HT-29 (cell line): ENCODE measurements around the gene CAPN11. TPM values are rescaled to one million over a fixed set of nuclear protein-coding genes. Genes with fewer than 3 reads are reported as not detected.
"Not testable (repeated sequence)": the region's sequence is repeated elsewhere in the genome, so short reads cannot be mapped to it uniquely, and the experiment has no call there.

ENCODE experiments used
- DNase-seq: peaks from one replicate; pipeline ENCODE4 v3.0.0-alpha.2; 2015; ENCODE audit warnings: low spot score
- total RNA-seq: library from RNA; depleted of rRNA; stranded (reverse); fragments of >200 nt; shearing (Covaris generic); gene quantifications from 2 replicates; pipeline ENCODE4 v1.2.3, GENCODE V29; 2014

Gene CAPN11
- total RNA-seq, 1 experiment from 2014 or later, result not detected

GRCh38 chr6:44180886-44181285 lies 22.3 kb downstream of the CAPN11 start:
- no peak for DNase-seq

- DNase-seq, result not testable (repeated sequence)
Measured at GRCh38 chr6:44181784-44182183, 23.2 kb downstream of the CAPN11 start.

- DNase-seq, result no peak
Measured at GRCh38 chr6:44182911-44183390, 24.3 kb downstream of the CAPN11 start.

DNA sequence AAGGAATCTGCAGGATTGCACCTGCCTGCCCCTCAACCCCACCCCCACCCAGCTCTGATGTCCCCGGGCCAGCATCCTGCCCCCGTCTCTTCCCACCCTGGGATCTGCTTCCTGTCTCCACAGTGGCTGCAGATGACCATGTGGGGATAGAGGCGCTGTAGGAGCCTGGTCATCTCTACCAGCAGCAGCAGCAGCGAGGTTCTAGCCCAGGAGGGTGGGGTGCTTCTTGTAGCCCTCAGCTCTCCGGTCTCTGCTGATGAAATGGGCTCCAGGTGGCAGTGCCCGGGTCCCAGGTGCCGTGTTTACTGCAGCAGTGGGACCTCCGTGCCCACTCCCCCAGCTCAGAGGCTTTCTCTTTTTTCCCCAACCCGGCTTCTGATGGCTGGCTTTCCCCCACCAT lies 25.2 kb downstream of the CAPN11 start:
- no peak for DNase-seq

DNA sequence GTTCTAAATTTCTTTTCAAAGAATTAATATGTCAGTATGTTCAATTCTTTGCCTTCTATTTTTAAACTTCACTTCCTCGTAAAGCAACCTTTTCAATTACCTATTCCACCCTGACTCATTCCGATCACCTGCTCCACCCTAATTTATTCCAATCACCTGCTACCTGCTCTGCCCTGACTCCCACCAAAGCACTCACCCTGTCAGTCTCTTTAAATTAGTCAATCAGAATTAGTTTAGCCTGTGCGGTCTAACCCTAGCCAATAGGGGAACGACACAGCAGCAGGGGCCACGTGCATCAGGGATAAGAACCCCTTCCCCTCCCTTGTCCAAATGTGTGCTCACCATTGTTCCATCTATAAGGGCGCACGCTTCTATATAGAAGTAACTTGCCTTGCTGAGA lies 26.7 kb downstream of the CAPN11 start:
- DNase-seq, result not testable (repeated sequence)

GRCh38 chr6:44185953-44186634 lies 27.5 kb downstream of the CAPN11 start:
- no peak for DNase-seq

GRCh38 chr6:44186635-44187025 lies 28.0 kb downstream of the CAPN11 start:
- no peak for DNase-seq

DNA sequence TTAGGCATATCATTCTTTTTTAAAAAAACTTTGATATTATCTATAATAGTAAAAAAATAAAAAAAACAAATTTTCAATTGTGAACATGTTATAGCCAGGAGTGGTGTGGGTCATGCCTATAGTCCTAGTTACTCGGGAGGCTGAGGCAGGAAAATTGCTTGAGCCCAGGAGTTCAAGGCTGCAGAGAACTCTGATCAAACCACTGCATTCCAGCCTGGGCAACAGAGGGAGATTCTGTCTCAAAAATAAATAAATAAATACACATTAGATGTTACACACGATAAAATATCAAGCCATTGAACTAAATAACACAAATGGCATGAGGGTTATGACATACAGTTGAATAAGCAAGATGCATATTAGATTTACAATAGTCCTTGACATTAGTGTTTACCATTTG lies 30.2 kb downstream of the CAPN11 start:
- DNase-seq, result no peak

- DNase-seq, result no peak
Measured at GRCh38 chr6:44189257-44189656, 30.6 kb downstream of the CAPN11 start.

GRCh38 chr6:44190715-44191114 lies 32.1 kb downstream of the CAPN11 start:
- DNase-seq, result no peak

DNA sequence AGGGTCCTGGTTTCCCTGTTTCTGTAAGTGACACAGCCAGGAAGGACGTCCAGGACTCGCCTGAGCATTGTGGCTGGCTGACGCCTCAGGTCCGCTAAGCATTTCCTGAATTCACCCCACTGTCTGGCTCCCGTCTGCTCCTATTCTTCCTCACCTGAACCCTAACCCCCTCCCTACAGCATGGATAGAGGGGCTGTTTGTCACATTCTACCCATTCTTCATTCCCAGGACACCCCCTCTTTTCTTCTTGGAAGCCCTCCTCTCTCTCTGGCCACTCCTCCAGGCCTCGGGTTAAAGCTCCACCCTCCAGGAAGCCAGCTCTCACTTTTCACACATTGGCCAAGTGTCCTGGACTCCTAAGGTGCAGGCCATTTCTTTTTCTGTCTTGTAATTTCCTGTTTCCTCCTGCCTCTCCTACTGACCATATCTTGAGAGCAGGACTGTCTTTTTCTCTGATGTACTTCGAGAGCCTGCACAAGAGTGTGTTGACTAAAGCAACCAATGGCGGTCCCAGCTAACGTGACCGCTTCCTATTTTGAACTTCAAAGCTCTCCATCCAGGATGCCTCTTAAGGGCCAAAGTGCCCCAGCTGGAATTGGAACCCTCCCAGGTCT lies 33.9 kb downstream of the CAPN11 start:
- DNase-seq, result peak; percentile 30

GRCh38 chr6:44193307-44193910 lies 34.8 kb downstream of the CAPN11 start:
- no peak for DNase-seq

DNA sequence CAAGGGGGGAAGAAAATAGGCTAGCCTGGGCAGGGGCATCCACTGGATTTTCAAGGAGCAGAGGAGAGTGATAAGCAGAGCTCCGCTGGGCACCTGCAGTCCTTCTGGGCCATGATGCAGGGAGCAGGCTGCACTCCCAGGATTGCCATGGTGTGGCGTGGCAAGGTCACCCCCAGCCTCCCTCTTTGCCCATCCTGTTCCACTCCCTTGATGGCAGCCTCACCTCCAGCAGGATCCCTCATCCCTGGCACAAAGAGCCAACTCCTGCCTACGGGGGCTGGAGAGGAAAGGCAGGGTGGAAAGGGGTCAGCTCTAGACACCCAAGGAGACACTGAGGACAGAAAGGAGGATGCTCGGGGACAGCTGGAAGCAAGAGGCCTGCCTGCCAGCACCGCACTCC lies 35.7 kb downstream of the CAPN11 start:
- DNase-seq, result no peak

DNA sequence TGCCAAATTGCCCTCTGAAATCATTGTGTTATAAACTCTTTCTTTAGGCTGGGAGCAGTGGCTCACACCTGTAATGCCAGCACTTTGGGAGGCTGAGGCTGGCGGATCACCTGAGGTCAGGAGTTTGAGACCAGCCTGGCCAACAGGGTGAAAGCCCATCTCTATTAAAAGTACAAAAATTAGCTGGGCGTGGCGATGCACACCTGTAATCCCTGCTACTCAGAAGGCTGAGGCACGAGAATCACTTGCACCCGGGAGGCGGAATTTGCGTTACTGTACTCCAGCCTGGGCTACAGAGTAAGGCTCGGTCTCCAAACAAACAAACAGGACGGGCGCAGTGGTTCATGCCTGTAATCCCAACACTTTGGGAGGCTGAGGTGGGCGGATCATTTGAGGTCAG lies 37.7 kb downstream of the CAPN11 start:
- DNase-seq, result not testable (repeated sequence)

- no peak for DNase-seq
Measured at GRCh38 chr6:44198684-44199083, 40.1 kb downstream of the CAPN11 start.

DNA sequence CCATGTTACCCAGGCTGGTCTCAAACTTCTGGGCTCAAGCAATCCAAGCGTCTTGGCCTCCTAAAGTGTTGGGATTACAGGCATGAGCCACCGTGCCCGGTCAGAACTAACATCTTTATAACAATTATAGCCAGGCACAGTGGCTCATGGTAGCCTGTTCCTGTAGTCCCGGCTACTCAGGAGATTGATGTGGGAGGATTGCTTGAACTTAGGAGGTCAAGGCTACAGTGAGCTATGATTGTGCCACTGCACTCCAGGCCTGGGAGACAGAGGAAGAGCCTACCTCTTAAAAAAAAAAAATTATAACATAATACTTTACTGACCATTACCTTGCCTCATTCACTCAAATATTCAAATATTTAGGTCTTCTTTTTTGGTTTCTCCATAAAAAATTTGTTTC lies 41.3 kb downstream of the CAPN11 start:
- DNase-seq, result no peak

GRCh38 chr6:44201200-44201599 lies 42.6 kb downstream of the CAPN11 start:
- peak; percentile 61 for DNase-seq

DNA sequence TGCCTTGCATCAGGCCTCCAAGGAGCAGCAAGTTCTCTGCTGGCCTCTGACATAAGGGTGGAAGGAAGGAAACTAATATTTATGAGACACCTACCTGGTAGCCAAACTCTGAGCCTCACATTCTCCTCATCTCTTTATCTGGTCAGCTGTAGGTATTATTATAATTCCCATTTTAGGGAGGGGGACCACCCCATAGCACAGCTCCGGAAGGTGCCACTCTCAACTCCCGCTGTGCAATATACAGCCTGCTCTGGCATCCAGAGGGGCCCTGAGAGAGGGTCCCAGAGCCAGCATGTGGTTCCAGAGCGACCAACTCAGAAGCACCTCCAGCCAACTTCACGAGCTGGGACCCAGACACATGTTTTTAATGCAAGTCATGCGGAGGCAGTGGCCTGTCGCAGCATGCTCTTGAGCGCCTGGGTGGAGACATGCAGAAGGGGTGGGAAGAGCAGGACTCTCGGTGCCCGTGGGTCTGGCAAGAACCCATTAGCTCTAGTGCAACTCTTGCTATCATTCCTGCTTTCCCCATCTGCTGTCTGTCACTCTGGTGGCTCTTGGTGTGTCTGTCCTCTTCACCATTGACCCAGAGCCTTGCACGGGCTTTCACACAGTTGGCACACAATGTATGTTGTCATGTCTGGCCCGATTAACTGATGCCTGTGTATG lies 43.2 kb downstream of the CAPN11 start:
- DNase-seq, result no peak

GRCh38 chr6:44202332-44202971 lies 43.8 kb downstream of the CAPN11 start:
- no peak for DNase-seq

GRCh38 chr6:44202972-44203750 lies 44.5 kb downstream of the CAPN11 start:
- no peak for DNase-seq

- DNase-seq, result peak; percentile 64
Measured at GRCh38 chr6:44203955-44204354, 45.3 kb downstream of the CAPN11 start.
